ENCODE measurements around the gene CTTNBP2. TPM values are rescaled to one million over a fixed set of nuclear protein-coding genes. Genes with fewer than 3 reads are reported as not detected.

The CTTNBP2 gene
- total RNA-seq, 1 donor from 2014 or later, result 36.9 TPM

DNA sequence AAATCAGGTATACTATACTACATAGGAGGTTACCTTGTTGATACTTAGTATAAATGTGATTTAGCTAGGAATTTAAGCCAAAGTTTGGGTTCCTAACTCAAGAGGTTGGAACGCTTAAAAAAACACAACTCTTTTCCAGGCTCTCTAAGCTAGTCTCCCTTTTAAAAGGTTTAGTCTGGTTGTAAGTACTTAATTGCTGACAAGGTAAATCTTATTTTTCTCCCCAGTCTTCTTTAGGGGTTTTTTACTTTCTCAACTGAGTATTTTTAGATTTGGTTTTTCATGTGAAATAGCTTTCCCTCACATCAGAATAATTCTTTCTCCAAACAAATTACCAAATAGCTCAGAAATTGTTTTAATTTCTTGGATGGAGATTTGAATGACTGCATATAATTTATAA lies 20.8 kb upstream of the CTTNBP2 start:
- no peak for DNase-seq (ENCODE audit: extremely low spot score, unreplicated experiment)
- TF ChIP-seq, protein P1, sequence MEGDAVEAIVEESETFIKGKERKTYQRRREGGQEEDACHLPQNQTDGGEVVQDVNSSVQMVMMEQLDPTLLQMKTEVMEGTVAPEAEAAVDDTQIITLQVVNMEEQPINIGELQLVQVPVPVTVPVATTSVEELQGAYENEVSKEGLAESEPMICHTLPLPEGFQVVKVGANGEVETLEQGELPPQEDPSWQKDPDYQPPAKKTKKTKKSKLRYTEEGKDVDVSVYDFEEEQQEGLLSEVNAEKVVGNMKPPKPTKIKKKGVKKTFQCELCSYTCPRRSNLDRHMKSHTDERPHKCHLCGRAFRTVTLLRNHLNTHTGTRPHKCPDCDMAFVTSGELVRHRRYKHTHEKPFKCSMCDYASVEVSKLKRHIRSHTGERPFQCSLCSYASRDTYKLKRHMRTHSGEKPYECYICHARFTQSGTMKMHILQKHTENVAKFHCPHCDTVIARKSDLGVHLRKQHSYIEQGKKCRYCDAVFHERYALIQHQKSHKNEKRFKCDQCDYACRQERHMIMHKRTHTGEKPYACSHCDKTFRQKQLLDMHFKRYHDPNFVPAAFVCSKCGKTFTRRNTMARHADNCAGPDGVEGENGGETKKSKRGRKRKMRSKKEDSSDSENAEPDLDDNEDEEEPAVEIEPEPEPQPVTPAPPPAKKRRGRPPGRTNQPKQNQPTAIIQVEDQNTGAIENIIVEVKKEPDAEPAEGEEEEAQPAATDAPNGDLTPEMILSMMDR (conservative IDR thresholded peaks at IDR 0.05), result no peak
- no peak overlapping the region for H3K27ac Mint-ChIP-seq

GRCh38 chr7:117892821-117893220 lies 19.6 kb upstream of the CTTNBP2 start:
- Mint-ChIP-seq H3K36me3 (no peaks in the 10 kb centered on the region), H3K9me3 (no peaks in the 10 kb centered on the region), H3K27me3 (no peaks in the 10 kb centered on the region), H3K4me1 (ENCODE audit: unreplicated experiment) (no peaks in the 10 kb centered on the region), H3K27ac (no peak overlapping the region), H3K4me3 (no peak overlapping the region)
- DNase-seq (ENCODE audit: extremely low spot score, unreplicated experiment), result no peak
- TF ChIP-seq, protein P1 (conservative IDR thresholded peaks at IDR 0.05), result no peak

More for the DNA sequence above, 20.8 kb upstream of the CTTNBP2 start:
- Mint-ChIP-seq H3K4me3 (no peak overlapping the region), H3K4me1 (ENCODE audit: unreplicated experiment) (no peaks in the 10 kb centered on the region), H3K9me3 (no peaks in the 10 kb centered on the region), H3K36me3 (no peaks in the 10 kb centered on the region), H3K27me3 (no peaks in the 10 kb centered on the region)

GRCh38 chr7:117889611-117890010 lies 16.4 kb upstream of the CTTNBP2 start:
- no peak overlapping the region for H3K27ac Mint-ChIP-seq
- no peaks in the 10 kb centered on the region for H3K4me1 Mint-ChIP-seq (ENCODE audit: unreplicated experiment)
- no peaks in the 10 kb centered on the region for H3K9me3 Mint-ChIP-seq
- H3K27me3 Mint-ChIP-seq, result no peaks in the 10 kb centered on the region
- TF ChIP-seq, protein P1 (conservative IDR thresholded peaks at IDR 0.05), result no peak
- H3K36me3 Mint-ChIP-seq, result no peaks in the 10 kb centered on the region
- no peak for DNase-seq (ENCODE audit: extremely low spot score, unreplicated experiment)
- no peak overlapping the region for H3K4me3 Mint-ChIP-seq

- no peaks in the 10 kb centered on the region for H3K9me3 Mint-ChIP-seq
Observed at GRCh38 chr7:117888627-117889026, 15.4 kb upstream of the CTTNBP2 start.

DNA sequence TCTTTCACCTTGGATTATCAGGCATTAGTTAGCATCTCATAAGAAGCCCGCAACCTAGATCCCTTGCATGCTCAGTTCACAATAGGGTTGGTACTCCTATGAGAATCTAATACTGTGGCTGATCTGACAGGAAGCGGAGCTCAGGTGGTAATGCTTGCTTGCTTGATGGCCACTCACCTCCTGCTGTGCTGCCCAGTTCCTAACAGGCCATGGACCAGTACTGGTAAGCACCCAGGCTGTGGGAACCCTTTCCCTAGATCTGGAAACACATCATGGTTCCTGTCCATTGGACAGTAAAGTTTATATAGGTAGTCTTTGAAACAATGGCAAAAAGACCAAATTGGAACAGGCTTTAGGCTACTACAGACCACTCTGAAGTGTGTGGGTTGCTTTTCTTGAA lies 9.4 kb upstream of the CTTNBP2 start:
- H3K4me3 Mint-ChIP-seq, result no peak overlapping the region
- DNase-seq (ENCODE audit: extremely low spot score, unreplicated experiment), result no peak
- no peaks in the 10 kb centered on the region for H3K9me3 Mint-ChIP-seq
- TF ChIP-seq, protein P1 (conservative IDR thresholded peaks at IDR 0.05), result no peak
- no peaks in the 10 kb centered on the region for H3K4me1 Mint-ChIP-seq (ENCODE audit: unreplicated experiment)
- H3K36me3 Mint-ChIP-seq, result no peaks in the 10 kb centered on the region
- H3K27ac Mint-ChIP-seq, result no peak overlapping the region
- H3K27me3 Mint-ChIP-seq, result no peaks in the 10 kb centered on the region

More at GRCh38 chr7:117888627-117889026, 15.4 kb upstream of the CTTNBP2 start:
- no peak overlapping the region for H3K4me3 Mint-ChIP-seq
- no peaks in the 10 kb centered on the region for H3K27me3 Mint-ChIP-seq
- TF ChIP-seq, protein P1 (conservative IDR thresholded peaks at IDR 0.05), result no peak
- H3K4me1 Mint-ChIP-seq (ENCODE audit: unreplicated experiment), result no peaks in the 10 kb centered on the region
- H3K27ac Mint-ChIP-seq, result no peak overlapping the region
- no peaks in the 10 kb centered on the region for H3K36me3 Mint-ChIP-seq
- DNase-seq (ENCODE audit: extremely low spot score, unreplicated experiment), result no peak

DNA sequence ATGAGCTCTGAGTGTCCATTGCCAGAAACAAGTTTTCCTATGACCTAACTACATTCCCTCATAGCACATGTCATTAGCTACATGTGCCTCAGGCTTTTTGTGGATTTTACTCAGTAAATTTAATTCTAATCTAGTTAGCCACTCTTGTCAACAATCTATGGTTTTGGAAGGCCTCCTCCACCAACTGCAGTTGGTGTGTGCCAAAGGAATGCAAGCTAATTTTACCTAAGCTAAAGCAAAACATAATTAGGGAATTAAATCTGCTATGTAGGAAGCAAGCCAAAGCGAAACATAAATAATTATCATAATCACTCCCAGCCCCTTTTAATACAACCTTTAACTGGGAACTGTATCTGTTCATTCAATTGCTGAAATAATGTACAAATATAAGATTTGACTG lies 3.5 kb upstream of the CTTNBP2 start:
- H3K4me3 Mint-ChIP-seq, result no peak overlapping the region
- no peaks in the 10 kb centered on the region for H3K36me3 Mint-ChIP-seq
- peaks cover 7% of the 10 kb centered on the region for H3K27me3 Mint-ChIP-seq
- no peak overlapping the region for H3K27ac Mint-ChIP-seq
- TF ChIP-seq, protein P1 (conservative IDR thresholded peaks at IDR 0.05), result no peak
- peaks cover 33% of the 10 kb centered on the region for H3K4me1 Mint-ChIP-seq (ENCODE audit: unreplicated experiment)
- no peak for DNase-seq (ENCODE audit: extremely low spot score, unreplicated experiment)
- H3K9me3 Mint-ChIP-seq, result no peaks in the 10 kb centered on the region

All from type B pancreatic cell (in vitro differentiated cells).